GM18907 (cell line): ENCODE results near the gene TMEM212.
"Not testable (repeated sequence)": the region's sequence is repeated elsewhere in the genome, so short reads cannot be mapped to it uniquely, and the experiment has no call there.

Source experiments
- ATAC-seq: cut with Tn5 transposase; IDR thresholded peaks from one replicate; pipeline ENCODE4 v1.9.1; 2021; ENCODE audit warnings: mild to moderate bottlenecking, moderate library complexity; ENCODE audit not compliant: unreplicated experiment

TMEM212 gene

GRCh38 chr3:171812811-171813210, 30.3 kb upstream of the TMEM212 start:
- no peak for ATAC-seq

- ATAC-seq = no peak
These were observed 29.8 kb upstream of the TMEM212 start for GRCh38 chr3:171813278-171813896.

- ATAC-seq = peak; percentile 32
These were observed 29.2 kb upstream of the TMEM212 start for GRCh38 chr3:171813897-171814460.

GRCh38 chr3:171814662-171815061, 28.5 kb upstream of the TMEM212 start:
- ATAC-seq = not testable (repeated sequence)

- no peak for ATAC-seq
These were observed 27.1 kb upstream of the TMEM212 start for GRCh38 chr3:171815973-171816595.

- no peak for ATAC-seq
These were observed 25.9 kb upstream of the TMEM212 start for GRCh38 chr3:171817074-171817800.

- no peak for ATAC-seq
These were observed 22.1 kb upstream of the TMEM212 start for GRCh38 chr3:171821044-171821443.

GRCh38 chr3:171821778-171822358, 21.3 kb upstream of the TMEM212 start:
- no peak for ATAC-seq

- ATAC-seq = peak; percentile 93
These were observed 20.6 kb upstream of the TMEM212 start for GRCh38 chr3:171822431-171823106.

GRCh38 chr3:171824116-171824515, 19.0 kb upstream of the TMEM212 start:
- ATAC-seq = no peak

- ATAC-seq = no peak
These were observed 18.3 kb upstream of the TMEM212 start for GRCh38 chr3:171824824-171825221.

- ATAC-seq = no peak
These were observed 17.8 kb upstream of the TMEM212 start for GRCh38 chr3:171825222-171825828.

- no peak for ATAC-seq
These were observed 15.8 kb upstream of the TMEM212 start for GRCh38 chr3:171827385-171827784.

GRCh38 chr3:171827836-171828458, 15.2 kb upstream of the TMEM212 start:
- no peak for ATAC-seq

- no peak for ATAC-seq
These were observed 14.0 kb upstream of the TMEM212 start for GRCh38 chr3:171828902-171829770.

- ATAC-seq = peak; percentile 77
These were observed 13.2 kb upstream of the TMEM212 start for GRCh38 chr3:171829841-171830517.

GRCh38 chr3:171830518-171830875, 12.7 kb upstream of the TMEM212 start:
- no peak for ATAC-seq

- ATAC-seq = no peak
These were observed 11.2 kb upstream of the TMEM212 start for GRCh38 chr3:171831936-171832335.

GRCh38 chr3:171832989-171833388, 10.2 kb upstream of the TMEM212 start:
- no peak for ATAC-seq
